GM21423 (cell line): Measurements from ENCODE around the gene ACE.

Experiments used
- ATAC-seq: cut with Tn5 transposase; IDR thresholded peaks from one replicate; pipeline ENCODE4 v1.9.1; 2021; ENCODE audit warnings: mild to moderate bottlenecking, moderate library complexity; ENCODE audit not compliant: unreplicated experiment

ACE gene

DNA sequence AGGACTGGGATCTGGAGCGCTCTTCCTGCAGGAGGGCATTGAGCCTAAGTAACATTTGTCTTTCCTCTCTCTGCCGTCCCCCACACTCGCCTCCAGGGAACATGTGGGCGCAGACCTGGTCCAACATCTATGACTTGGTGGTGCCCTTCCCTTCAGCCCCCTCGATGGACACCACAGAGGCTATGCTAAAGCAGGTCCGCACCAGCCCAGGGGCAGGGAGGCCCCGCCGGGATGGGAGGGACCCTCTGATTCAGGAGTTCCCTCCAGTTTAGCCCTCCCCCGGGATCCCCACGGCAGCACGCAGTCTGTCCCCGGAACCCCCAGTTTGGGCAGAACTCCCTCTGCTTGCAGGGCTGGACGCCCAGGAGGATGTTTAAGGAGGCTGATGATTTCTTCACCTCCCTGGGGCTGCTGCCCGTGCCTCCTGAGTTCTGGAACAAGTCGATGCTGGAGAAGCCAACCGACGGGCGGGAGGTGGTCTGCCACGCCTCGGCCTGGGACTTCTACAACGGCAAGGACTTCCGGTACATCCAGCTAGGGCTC lies 14.1 kb downstream of the ACE start:
- no peak for ATAC-seq

GRCh38 chr17:63491413-63491812 lies 14.6 kb downstream of the ACE start:
- ATAC-seq = no peak

DNA sequence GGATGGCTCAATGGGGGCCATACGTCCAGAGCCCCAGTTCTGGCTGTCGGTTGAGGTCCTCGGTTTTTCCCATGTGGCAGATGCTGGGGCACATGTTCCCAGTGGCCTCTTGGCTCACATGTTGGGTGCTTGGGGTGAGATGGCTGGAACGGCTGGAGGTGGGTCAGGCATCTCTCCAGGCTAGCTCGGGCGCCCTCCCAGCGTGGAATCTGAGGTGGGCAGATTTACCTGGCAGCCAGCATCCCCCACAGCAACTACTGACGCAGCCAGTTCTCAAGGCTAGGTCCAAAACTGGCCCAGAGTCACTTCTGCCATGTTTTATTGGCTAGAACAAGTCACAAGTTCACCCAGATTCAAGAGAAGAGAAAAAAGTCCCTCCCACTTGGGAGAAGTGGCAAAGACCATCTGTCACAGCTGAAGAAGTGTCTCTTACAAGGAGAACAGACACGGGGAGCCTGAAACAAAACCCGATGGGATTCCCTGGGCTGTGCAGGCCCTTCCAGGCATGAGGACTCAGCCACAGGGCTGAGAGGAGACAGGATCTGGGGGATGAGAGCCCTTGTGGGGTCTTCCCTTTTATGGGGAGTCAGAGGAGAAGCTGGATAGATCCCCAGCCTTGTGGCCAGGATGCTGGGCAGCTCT lies 15.2 kb downstream of the ACE start:
- no peak for ATAC-seq

- no peak for ATAC-seq
These were observed 16.1 kb downstream of the ACE start for GRCh38 chr17:63492940-63493339.

- no peak for ATAC-seq
These were observed 16.6 kb downstream of the ACE start for GRCh38 chr17:63493411-63493810.

GRCh38 chr17:63494300-63494928 lies 17.6 kb downstream of the ACE start:
- ATAC-seq = no peak

- ATAC-seq = no peak
These were observed 18.6 kb downstream of the ACE start for GRCh38 chr17:63495491-63495890.

GRCh38 chr17:63496177-63496576 lies 19.3 kb downstream of the ACE start:
- no peak for ATAC-seq

DNA sequence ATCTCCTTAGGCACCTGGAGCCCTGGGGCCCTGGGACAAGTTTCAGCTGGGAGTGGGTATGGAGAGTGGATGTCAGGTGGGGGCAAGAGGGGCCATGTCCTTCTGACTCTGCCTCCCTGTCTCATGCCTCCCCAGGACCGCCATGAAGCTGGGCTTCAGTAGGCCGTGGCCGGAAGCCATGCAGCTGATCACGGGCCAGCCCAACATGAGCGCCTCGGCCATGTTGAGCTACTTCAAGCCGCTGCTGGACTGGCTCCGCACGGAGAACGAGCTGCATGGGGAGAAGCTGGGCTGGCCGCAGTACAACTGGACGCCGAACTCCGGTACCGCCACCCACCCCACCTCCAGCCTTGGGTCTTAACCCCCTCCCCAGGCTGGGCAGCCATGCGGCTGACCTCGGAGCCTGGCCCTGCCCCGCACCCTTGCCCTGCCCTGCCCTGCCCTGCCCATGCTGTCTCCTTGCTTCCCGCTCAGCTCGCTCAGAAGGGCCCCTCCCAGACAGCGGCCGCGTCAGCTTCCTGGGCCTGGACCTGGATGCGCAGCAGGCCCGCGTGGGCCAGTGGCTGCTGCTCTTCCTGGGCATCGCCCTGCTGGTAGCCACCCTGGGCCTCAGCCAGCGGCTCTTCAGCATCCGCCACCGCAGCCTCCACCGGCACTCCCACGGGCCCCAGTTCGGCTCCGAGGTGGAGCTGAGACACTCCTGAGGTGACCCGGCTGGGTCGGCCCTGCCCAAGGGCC lies 20.0 kb downstream of the ACE start:
- no peak for ATAC-seq

DNA sequence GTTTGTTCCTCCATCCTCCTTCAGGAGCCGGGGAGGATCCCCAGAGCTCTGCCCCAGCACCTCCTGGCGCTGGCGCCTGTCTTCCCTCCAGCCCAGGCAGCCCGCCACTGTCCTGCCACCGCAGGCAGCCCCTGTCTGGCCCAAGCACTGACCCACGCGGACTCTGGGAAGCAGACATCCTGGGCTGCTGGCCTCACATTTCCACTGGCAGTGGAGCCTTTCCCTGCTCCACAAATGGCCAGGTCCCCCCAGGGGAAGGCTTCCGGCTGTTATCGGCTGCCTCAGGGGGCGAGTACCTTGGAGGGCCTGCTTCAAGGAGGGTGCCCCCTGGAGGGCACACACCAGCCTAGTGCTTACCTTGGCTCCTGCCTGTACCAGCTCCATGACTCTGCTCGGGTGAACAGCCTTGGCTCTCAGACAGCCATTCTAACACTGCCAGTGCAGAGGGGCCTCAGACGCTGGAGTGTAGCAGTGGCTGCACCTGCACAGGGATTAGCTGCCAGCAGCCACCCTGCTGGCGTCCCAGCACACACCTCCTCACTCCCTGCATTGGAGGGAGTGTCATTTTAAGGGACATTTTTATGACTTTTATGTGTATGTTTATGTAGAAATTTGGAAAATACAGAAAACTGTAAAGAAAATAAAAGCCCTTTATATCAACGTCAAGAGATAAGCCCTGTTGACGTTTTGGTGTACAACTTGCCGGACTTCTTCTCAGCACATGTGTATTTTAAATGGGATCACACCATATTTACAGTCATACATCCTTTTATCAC lies 21.0 kb downstream of the ACE start:
- no peak for ATAC-seq

GRCh38 chr17:63498626-63499195 lies 21.9 kb downstream of the ACE start:
- no peak for ATAC-seq

DNA sequence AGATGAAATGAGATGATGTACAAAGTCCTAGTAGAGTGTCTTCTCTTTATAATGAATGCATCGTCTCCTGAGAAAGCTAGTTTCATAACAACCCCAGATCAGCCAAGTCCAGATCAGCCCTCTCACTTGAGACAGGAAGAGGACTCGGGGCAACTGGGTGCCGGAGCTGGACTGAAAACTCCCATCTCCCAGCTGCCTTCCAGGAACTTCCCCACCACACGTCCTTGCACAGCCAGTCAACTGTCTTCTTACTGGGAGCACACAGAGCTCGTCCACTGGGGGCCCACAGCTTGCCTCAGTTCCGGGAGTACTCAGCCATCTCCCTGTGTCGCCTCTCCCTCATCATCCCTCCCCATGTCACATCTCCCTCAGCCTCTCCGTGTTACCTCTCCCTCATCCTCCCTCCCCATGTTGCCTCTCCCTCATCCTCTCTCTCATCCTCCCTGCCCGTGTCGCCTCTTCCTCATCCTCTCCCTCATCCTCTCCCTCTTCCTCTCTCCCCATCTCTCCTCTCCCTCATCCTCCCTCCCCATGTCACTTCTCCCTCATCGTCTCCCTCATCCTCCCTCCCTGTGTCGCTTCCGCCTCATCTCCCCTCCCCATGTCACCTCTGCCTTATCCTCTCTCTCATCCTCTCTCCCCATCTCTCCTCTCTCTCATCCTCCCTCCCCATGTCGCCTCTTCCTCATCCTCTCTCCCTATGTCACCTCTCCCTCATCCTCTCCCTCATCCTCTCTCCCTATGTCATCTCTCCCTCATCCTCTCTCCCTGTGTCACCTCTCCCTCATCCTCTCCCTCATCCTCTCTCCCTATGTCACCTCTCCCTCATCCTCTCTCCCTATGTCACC lies 23.9 kb downstream of the ACE start:
- no peak for ATAC-seq

DNA sequence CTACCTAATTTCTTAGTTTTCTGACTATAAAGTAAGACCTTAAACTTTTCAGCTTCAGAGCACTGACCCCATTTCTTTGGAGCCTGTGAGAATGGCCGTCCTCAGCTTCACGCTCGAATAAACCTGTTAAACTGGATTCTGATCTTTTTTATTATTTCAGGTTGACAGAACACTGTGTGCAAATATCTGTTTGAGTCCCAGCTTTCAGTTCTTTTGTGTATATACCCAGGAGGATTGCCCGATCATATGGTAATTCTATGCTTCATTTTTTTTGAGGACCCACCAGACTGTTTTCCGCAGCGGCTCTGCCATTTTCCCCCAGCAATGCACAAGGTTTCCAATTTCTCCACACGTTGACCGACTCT lies 26.5 kb downstream of the ACE start:
- no peak for ATAC-seq

GRCh38 chr17:63504261-63504660 lies 27.4 kb downstream of the ACE start:
- no peak for ATAC-seq

- no peak for ATAC-seq
These were observed 28.5 kb downstream of the ACE start for GRCh38 chr17:63505341-63505740.

- no peak for ATAC-seq
These were observed 29.8 kb downstream of the ACE start for GRCh38 chr17:63506627-63507026.

DNA sequence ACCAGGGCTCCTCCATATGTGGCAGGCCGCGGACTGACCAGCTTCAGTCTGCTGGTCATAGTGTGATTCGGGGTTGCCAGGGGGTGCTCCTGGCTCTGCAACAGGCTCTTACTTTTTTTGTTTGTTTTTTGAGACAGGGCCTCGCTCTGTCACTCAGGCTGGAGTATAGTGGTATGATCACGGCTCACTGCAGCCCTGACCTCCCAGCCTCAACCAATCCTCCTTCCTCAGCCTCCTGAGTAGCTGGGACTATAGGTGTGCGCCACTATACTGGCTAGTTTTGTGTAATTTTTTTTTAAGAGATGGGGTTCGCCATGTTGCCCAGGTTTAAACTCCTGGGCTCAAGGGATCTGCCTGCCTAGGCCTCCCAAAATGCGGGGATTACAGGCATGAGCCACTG lies 34.5 kb downstream of the ACE start:
- no peak for ATAC-seq

- no peak for ATAC-seq
These were observed 35.5 kb downstream of the ACE start for GRCh38 chr17:63512388-63512787.

GRCh38 chr17:63512896-63513644 lies 36.2 kb downstream of the ACE start:
- no peak for ATAC-seq
